HG02623 (cell line): ENCODE data around the gene CCSER1.
"Not testable (repeated sequence)": the region's sequence is repeated elsewhere in the genome, so short reads cannot be mapped to it uniquely, and the experiment has no call there.

Source experiments
- ATAC-seq: cut with Tn5 transposase; IDR thresholded peaks from one replicate; pipeline ENCODE4 v1.9.1; 2021; ENCODE audit warnings: moderate library complexity; ENCODE audit not compliant: unreplicated experiment

The CCSER1 gene

DNA sequence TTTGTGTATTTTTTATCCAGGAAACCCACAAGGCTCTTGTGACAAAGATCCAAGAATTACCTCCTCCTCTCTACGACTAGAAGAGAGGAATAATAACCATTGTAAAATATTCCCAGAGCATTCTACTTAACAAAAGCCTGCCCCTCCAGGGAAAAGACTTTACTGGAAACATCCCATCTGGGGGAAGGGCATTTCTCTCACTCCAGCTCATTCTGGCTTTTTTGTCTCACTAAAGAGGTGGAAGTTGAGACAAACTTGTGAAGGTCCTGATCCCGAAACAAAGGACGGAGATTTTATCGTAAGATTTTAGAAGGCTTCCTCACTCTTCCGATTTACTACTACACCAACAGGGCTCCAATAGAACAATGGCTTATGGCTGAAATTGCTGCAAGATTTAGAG is 1484.6 kb downstream of the CCSER1 start:
- ATAC-seq, result no peak

DNA sequence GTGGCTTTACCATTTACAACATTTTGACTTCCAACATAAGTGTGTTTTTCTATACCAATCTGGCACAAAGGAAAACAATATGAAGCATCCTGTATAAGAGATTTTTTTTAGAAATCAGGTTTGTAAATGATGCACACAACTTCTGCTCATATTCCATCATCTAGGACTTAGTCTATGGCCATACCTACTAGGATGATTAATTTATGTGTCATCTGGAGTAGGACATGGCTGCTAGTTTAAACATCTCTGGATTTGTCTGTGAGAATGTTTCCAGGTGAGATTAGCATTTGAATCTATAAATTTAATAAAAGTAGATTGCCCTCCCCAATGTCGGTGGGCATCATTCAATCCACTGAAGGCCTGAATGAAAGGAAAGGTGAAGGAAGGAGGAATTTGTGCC is 1493.8 kb downstream of the CCSER1 start:
- no peak for ATAC-seq

DNA sequence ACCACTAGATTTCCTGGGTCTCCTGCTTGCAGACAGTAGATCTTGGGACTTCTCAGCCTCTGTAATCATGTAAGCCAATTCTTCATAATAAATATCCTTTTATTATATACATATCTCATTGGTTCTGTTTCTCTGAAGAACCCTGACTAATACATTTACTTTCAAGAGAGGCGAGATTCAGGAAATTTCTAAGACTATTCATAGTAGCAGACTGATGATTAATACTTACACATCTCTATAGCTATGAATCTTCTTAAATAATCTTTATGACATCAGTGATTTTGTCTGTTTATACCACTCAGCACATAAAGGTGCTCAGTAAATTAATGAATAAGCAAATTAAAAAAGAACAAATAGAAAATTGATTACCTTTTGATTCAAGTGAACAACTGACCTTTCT is 1494.3 kb downstream of the CCSER1 start:
- no peak for ATAC-seq

DNA sequence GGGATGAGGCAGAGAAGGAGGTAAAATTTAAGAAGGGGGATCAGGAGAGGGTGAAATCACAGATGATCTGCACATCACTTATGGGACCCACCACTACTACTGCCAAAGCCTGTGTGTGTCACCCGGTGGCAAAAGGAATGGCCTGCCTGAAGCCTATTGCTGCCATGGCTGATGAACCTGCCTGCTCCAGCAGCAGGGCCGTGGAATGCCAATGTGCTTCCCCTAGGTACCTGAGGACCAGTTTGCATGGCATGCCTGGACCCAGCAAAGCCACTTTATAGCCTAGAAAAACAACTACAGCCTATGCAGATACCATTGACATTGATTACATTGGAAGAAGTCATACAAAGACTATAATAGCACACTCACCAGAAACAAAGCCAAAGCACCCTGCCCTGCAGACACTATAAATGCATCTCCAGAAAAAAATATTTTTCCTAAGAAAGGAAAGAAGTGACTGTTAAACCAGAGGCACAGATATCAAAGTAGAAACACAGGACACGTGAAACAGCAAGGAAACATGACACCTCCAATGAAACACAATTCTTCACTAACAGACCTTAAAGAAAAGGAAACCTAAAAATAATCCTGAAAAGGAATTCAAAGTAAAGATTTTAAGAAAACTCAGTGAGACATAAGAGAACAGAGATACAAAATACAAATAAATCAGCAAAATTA is 1495.9 kb downstream of the CCSER1 start:
- no peak for ATAC-seq

DNA sequence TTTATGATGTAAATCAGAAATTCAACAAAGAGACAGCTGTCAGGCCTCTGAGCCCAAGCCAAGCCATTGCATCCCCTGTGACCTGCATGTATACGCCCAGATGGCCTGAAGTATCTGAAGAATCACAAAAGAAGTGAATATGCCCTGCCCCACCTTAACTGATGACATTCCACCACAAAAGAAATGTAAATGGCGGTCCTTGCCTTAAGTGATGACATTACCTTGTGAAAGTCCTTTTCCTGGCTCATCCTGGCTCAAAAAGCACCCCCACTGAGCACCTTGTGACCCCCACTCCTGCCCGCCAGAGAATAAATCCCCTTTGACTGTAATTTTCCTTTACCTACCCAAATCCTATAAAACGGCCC is 1496.4 kb downstream of the CCSER1 start:
- not testable (repeated sequence) for ATAC-seq

DNA sequence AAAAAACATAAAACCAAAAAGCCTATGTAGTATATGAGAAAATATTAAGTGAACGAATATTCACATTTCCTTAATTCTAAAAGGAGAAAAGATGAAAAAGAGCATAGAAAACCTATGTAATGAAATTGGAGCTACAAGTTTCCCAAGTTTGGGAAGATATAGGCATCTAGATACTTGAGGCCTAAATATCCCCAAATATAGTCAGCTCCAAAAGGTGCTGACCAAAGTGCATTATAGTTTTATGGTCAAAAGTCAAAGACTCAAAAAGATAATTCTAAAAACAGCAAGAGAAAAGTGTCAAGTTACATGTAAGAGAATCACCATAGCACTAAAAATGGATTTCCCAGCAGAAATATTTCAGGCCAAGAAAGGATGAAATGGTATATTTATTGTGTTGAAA is 1502.9 kb downstream of the CCSER1 start:
- no peak for ATAC-seq

DNA sequence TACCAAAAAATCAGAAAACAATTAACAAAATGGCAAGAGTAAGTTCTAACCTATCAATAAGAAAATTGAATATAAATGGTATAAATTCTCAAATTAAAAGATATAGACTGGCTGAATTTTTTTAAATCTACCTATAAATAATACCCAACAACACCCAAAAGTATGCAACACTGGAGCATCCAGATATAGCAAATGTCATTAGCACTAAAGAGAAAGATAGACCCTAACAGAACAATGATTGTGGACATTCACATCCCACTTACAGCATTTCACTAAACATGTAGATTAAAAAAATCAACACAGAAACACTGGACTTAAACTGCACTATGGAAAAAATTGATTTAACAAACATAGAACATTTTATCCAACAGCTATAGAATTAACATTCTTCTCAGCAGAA is 1503.6 kb downstream of the CCSER1 start:
- no peak for ATAC-seq

DNA sequence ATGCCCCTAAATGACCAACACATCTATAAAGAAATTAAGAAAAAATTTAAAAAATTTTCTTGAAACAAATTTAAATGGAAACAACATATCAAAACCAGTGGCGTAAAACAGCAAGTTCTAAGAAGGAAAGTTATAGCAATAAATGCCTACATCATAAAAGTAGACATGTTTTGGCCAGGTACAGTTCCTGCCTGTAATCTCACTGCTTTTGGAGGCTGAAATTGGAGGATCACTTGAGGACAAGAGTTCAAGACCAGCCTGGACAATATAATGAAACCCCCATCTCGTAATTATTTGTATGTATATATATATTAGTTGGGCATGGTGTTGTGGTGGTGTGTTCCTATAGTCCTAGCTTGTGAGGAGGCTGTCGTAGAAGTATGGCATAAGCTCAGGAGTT is 1504.1 kb downstream of the CCSER1 start:
- no peak for ATAC-seq

DNA sequence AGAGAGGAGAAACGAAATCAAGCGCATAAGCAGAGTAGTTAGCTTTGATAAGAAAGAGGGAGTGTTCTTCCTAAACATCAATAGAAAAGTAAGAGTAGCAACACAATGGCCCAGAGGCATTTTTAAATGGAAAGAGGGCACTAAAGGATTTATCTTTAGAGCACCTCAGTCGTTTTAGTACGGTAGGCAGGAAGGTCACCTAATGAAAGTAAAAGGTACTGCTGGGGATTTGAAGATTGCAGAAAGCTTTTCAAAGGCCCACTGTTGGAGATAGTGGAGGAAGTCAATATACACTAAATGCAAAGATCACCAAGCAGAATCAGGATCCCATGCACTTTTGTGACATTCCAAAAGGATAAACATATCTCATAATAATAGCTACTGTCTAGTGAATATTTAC is 1508.9 kb downstream of the CCSER1 start:
- no peak for ATAC-seq
